DOHH2 (cell line): ENCODE measurements around the gene SMARCA2.

Source experiments
- H3F3A ChIP-seq: fragments of 200-600 bp; sonication (generic), shearing (Covaris generic); 2 replicates; pipeline ENCODE4 v1.6.0; 2016; ENCODE audit warnings: antibody characterized with exemption, mild to moderate bottlenecking; ENCODE audit not compliant: control insufficient read depth, insufficient read depth
- H3K27ac ChIP-seq: fragments of 200-600 bp; sonication (generic); 2 replicates; pipeline ENCODE4 v1.5.1; 2014; ENCODE audit warnings: low read depth, mild to moderate bottlenecking, low read length, moderate library complexity
- H3K27me3 ChIP-seq: fragments of 200-600 bp; sonication (generic); 2 replicates; pipeline ENCODE4 v1.6.1; 2014; ENCODE audit warnings: mild to moderate bottlenecking, low read length, mixed read lengths; ENCODE audit not compliant: control insufficient read depth
- H3K36me3 ChIP-seq: fragments of 200-600 bp; sonication (generic); 2 replicates; pipeline ENCODE4 v1.6.1; 2014; ENCODE audit warnings: mild to moderate bottlenecking, low read length, moderate library complexity, mixed read lengths; ENCODE audit not compliant: control insufficient read depth
- H3K4me1 ChIP-seq: fragments of 200-600 bp; sonication (generic); 2 replicates; pipeline ENCODE4 v1.6.1; 2014; ENCODE audit warnings: mild to moderate bottlenecking, low read length, mixed read lengths; ENCODE audit not compliant: control insufficient read depth
- H3K4me2 ChIP-seq: fragments of 200-600 bp; sonication (generic); 2 replicates; pipeline ENCODE4 v1.6.0; 2014; ENCODE audit warnings: mild to moderate bottlenecking, low read length, moderate library complexity
- H3K4me3 ChIP-seq: fragments of 200-600 bp; sonication (generic); 2 replicates; pipeline ENCODE4 v1.5.1; 2014; ENCODE audit warnings: mild to moderate bottlenecking, low read length, mixed read lengths
- H3K79me2 ChIP-seq: fragments of 200-600 bp; sonication (generic); 2 replicates; pipeline ENCODE4 v1.6.1; 2014; ENCODE audit warnings: mild to moderate bottlenecking, low read length, mixed read lengths; ENCODE audit not compliant: control insufficient read depth
- H3K9me2 ChIP-seq: fragments of 200-600 bp; sonication (generic); replicated peaks from 2 replicates; pipeline ENCODE4 v1.6.1; 2014; ENCODE audit warnings: mild to moderate bottlenecking, low read length, mixed read lengths; ENCODE audit not compliant: control insufficient read depth
- H3K9me3 ChIP-seq: fragments of 200-600 bp; sonication (generic); 2 replicates; pipeline ENCODE4 v1.6.1; 2014; ENCODE audit warnings: antibody characterized with exemption, low read length, mixed read lengths; ENCODE audit not compliant: control insufficient read depth, insufficient read depth
- H4K20me1 ChIP-seq: fragments of 200-600 bp; sonication (generic); 2 replicates; pipeline ENCODE4 v1.6.0; 2014; ENCODE audit warnings: low read depth, mild to moderate bottlenecking, antibody characterized with exemption, low read length, moderate library complexity; ENCODE audit not compliant: control insufficient read depth, insufficient read depth
- CTCF ChIP-seq: fragments of 200-600 bp; sonication (generic); IDR thresholded peaks from one replicate; pipeline ENCODE4 v1.5.1; 2014; ENCODE audit warnings: antibody characterized with exemption, mild to moderate bottlenecking, low read depth, low read length; ENCODE audit not compliant: poor library complexity, severe bottlenecking
- EZH2phosphoT487 ChIP-seq: fragments of 200-600 bp; sonication (generic); IDR thresholded peaks from 2 replicates; pipeline ENCODE4 v1.6.1; 2017; ENCODE audit warnings: borderline replicate concordance, mild to moderate bottlenecking, antibody characterized with exemption, low read length, moderate library complexity, mixed read lengths

Gene SMARCA2

GRCh38 chr9:2128618-2129017 is 113.5 kb downstream of the SMARCA2 start:
- H3K9me3 ChIP-seq: no peaks in the 10 kb centered on the region
- no peaks in the 10 kb centered on the region for H3K9me2 ChIP-seq
- TF ChIP-seq EZH2phosphoT487 (no peak), CTCF (no peak)
- H3K36me3 ChIP-seq: peaks cover 50% of the 10 kb centered on the region
- no peak overlapping the region for H3K4me2 ChIP-seq
- H3K79me2 ChIP-seq: peaks cover 12% of the 10 kb centered on the region
- H3K27me3 ChIP-seq: no peaks in the 10 kb centered on the region
- no peaks in the 10 kb centered on the region for H4K20me1 ChIP-seq
- H3F3A ChIP-seq: no peaks in the 10 kb centered on the region
- no peak overlapping the region for H3K27ac ChIP-seq
- peaks cover 6% of the 10 kb centered on the region for H3K4me1 ChIP-seq
- no peak overlapping the region for H3K4me3 ChIP-seq

GRCh38 chr9:2130941-2131340 is 115.8 kb downstream of the SMARCA2 start:
- no peaks in the 10 kb centered on the region for H3K9me3 ChIP-seq
- no peak for TF ChIP-seq CTCF
- no peak for TF ChIP-seq EZH2phosphoT487

GRCh38 chr9:2132484-2133082 is 117.4 kb downstream of the SMARCA2 start:
- H3K9me2 ChIP-seq: no peaks in the 10 kb centered on the region
- no peak overlapping the region for H3K4me3 ChIP-seq
- no peak overlapping the region for H3K4me2 ChIP-seq
- H3F3A ChIP-seq: no peaks in the 10 kb centered on the region
- peak; percentile 63 for TF ChIP-seq CTCF
- no peak for TF ChIP-seq EZH2phosphoT487
- H3K79me2 ChIP-seq: peaks cover 9% of the 10 kb centered on the region
- H3K4me1 ChIP-seq: no peaks in the 10 kb centered on the region
- no peaks in the 10 kb centered on the region for H3K9me3 ChIP-seq
- no peak overlapping the region for H3K27ac ChIP-seq
- no peaks in the 10 kb centered on the region for H4K20me1 ChIP-seq
- H3K27me3 ChIP-seq: no peaks in the 10 kb centered on the region
- peaks cover 46% of the 10 kb centered on the region for H3K36me3 ChIP-seq

More at GRCh38 chr9:2130941-2131340, 115.8 kb downstream of the SMARCA2 start:
- H3K36me3 ChIP-seq: peaks cover 52% of the 10 kb centered on the region
- no peaks in the 10 kb centered on the region for H3K9me2 ChIP-seq
- peaks cover 13% of the 10 kb centered on the region for H3K79me2 ChIP-seq
- peaks cover 2% of the 10 kb centered on the region for H3K4me1 ChIP-seq
- H3F3A ChIP-seq: no peaks in the 10 kb centered on the region
- no peak overlapping the region for H3K4me3 ChIP-seq
- no peak overlapping the region for H3K27ac ChIP-seq
- H3K4me2 ChIP-seq: no peak overlapping the region
- H4K20me1 ChIP-seq: no peaks in the 10 kb centered on the region
- no peaks in the 10 kb centered on the region for H3K27me3 ChIP-seq
